NAMALWA (cell line): ENCODE results near the gene GLT1D1.

Experiments used
- DNase-seq: peaks from one replicate; pipeline ENCODE4 v3.0.0-alpha.2; 2015; ENCODE audit warnings: low spot score

GLT1D1 gene

GRCh38 chr12:128966203-128966810 lies 113.0 kb downstream of the GLT1D1 start:
- no peak for DNase-seq

- DNase-seq, result no peak
These were observed 115.4 kb downstream of the GLT1D1 start for GRCh38 chr12:128968668-128969067.

GRCh38 chr12:128969480-128970055 lies 116.3 kb downstream of the GLT1D1 start:
- peak; percentile 52 for DNase-seq

GRCh38 chr12:128970110-128970509 lies 116.8 kb downstream of the GLT1D1 start:
- DNase-seq, result no peak

GRCh38 chr12:128970941-128971340 lies 117.7 kb downstream of the GLT1D1 start:
- DNase-seq, result no peak

- no peak for DNase-seq
These were observed 118.5 kb downstream of the GLT1D1 start for GRCh38 chr12:128971802-128972201.

GRCh38 chr12:128973883-128974681 lies 120.8 kb downstream of the GLT1D1 start:
- no peak for DNase-seq

- no peak for DNase-seq
These were observed 121.6 kb downstream of the GLT1D1 start for GRCh38 chr12:128974881-128975280.

GRCh38 chr12:128976120-128976738 lies 123.0 kb downstream of the GLT1D1 start:
- DNase-seq, result peak; percentile 23

- DNase-seq, result no peak
These were observed 124.2 kb downstream of the GLT1D1 start for GRCh38 chr12:128977441-128977840.

- DNase-seq, result no peak
These were observed 124.8 kb downstream of the GLT1D1 start for GRCh38 chr12:128978067-128978466.

- no peak for DNase-seq
These were observed 127.3 kb downstream of the GLT1D1 start for GRCh38 chr12:128980623-128981022.

- DNase-seq, result no peak
These were observed 128.8 kb downstream of the GLT1D1 start for GRCh38 chr12:128981971-128982533.

GRCh38 chr12:128982933-128983332 lies 129.7 kb downstream of the GLT1D1 start:
- no peak for DNase-seq

- no peak for DNase-seq
These were observed 130.1 kb downstream of the GLT1D1 start for GRCh38 chr12:128983371-128983770.

GRCh38 chr12:128986957-128987356 lies 133.7 kb downstream of the GLT1D1 start:
- no peak for DNase-seq

GRCh38 chr12:128989287-128989686 lies 136.0 kb downstream of the GLT1D1 start:
- no peak for DNase-seq

- DNase-seq, result no peak
These were observed 138.4 kb downstream of the GLT1D1 start for GRCh38 chr12:128991716-128992115.

GRCh38 chr12:128992116-128992515 lies 138.8 kb downstream of the GLT1D1 start:
- DNase-seq, result no peak

GRCh38 chr12:128992550-128992949 lies 139.3 kb downstream of the GLT1D1 start:
- no peak for DNase-seq

- no peak for DNase-seq
These were observed 141.6 kb downstream of the GLT1D1 start for GRCh38 chr12:128994856-128995255.

GRCh38 chr12:128995619-128996018 lies 142.3 kb downstream of the GLT1D1 start:
- DNase-seq, result no peak

GRCh38 chr12:129001826-129002225 lies 148.5 kb downstream of the GLT1D1 start:
- no peak for DNase-seq
